HUDEP-2 (cell line): ENCODE data around the gene OR2C3.
"Not testable (repeated sequence)": the region's sequence is repeated elsewhere in the genome, so short reads cannot be mapped to it uniquely, and the experiment has no call there.

Source experiments
- DNase-seq, 76 experiments: peaks; one replicate each; lab custom pipeline; 2025; ENCODE audit not compliant: unreplicated experiment in 76 of 76; lab: John Stamatoyannopoulos, UW

OR2C3 gene

DNA sequence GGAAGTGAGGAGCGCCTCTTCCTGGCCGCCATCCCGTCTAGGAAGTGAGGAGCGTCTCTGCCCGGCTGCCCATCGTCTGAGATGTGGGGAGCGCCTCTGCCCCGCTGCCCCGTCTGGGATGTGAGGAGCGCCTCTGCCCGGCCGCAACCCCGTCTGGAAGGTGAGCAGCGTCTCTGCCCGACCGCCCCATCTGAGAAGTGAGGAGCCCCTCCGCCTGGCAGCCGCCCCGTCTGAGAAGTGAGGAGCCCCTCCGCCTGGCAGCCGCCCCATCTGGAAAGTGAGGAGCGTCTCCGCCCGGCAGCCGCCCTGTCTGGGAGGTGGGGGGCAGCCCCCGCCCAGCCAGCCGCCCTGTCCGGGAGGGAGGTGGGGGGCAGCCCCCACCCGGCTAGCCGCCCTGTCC lies 14.4 kb downstream of the OR2C3 start:
- not testable (repeated sequence) for DNase-seq

DNA sequence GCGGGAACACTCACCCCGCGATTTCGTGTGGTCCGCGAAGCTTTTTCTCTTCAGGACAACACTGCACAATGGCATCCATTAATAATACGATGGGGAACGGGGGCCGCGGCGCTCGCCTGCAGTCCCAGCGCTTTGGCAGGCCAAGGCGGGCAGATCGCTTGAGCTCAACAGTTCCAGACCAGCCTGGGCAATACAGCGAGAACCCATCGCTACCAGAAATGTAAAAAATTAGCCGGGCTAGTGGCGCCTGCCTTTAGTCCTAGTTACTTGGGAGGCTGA lies 17.7 kb downstream of the OR2C3 start:
- no peak for DNase-seq

DNA sequence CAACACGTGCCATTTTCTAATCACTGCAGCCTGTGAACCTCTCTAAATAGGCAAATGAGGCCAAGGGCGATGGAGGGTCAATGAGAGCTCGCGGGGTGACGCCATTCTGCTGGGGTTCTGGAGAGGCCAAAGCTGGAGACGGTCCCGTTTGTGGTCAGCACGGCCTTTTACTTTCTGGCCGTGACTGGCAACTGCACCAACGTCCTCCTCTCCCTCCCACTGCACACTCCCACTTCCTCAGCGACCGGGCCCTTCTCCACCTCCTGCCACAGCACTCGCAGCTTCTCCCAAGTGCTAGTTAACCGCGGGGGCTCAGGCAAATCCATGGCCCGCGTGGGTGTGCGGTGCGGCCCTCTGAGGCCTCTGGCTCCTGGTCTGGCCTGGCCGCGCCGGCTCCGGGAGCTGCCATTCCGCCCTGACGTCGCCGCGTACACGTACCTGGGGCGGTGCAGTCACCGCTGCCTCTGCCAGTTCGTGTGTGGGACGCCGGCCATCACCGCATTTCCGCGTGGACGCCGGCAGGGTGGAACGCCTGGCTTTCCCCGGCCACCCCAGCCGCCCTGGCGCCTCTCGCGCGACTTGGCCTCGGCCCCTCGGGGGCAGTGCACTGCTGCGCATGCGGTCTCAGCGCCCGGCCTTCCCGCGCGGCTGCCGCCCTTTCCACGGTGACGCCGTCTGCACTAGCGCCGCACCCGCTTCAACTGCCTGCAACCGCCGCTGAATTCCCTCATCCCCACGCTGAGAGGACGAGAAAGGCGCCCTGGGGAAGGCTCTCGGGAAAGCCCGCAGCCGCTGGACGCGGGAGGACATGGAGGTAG lies 18.2 kb downstream of the OR2C3 start:
- DNase-seq = no peak

DNA sequence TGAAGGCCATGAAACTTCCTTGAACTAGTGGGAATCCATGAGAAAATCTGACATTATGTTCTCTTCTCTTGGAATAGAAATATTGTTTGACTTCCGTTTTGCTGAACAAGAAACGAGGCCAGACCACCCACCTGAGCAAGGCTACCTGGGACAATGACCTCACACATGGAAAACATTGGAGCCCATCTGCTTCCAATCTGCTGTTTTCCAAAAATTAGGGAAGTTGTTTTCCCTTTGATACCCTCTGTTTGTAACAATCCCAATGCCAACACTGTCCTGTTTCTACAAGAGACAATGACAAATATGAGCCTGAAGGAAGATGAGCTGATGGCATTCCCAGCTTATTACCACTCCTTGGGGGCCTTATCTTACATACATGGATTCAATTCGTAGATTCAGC lies 29.4 kb downstream of the OR2C3 start:
- DNase-seq = no peak

DNA sequence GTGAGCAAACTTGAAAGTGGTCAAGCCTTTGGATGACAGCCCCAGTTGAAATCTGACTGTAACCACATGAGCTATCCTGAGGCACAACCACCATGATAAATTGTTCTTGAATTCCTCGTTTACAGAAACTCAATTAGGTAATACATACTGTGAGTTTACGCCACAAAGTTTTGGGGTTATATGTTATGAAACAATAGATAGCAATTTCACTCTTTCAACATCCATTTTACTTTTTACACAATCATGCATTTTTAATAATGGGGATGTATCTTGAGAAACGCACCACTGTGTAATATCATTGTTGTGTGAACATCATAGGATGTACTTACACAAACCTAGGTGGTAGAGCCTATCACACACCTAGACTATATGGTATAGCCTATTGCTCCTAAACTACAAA lies 35.4 kb downstream of the OR2C3 start:
- no peak for DNase-seq

DNA sequence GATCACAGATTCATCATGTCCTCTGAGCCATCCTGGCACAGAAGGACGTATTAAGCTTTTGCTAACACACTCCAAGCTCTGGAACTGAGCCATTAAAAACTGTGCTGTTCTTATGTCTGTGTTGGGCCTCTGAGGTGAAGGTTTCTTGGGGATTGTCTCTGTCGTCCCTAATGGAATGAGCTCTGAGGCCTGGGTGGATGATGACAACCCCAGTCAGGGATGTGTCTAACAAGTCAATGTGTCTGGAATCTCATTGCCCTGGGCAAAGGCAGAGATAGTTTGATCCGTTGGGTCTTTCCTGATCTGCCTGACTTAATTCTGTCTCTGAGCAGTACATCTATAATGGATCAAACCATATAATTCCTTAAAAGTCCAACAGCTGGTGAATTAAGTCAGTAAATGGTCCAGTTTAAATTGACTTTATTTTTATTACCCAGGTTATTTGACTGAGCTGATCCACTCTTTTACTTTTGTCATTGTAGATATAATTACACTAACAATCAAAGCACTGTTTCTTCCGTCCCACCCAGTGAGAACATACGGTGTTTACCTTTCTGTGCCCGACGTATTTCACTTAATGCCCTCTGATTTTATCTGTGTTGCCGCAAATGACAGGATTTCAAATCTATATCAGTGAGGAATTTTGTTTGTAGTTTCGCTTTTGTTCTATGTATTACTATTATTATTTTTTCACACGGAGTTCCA lies 39.5 kb downstream of the OR2C3 start:
- no peak for DNase-seq

DNA sequence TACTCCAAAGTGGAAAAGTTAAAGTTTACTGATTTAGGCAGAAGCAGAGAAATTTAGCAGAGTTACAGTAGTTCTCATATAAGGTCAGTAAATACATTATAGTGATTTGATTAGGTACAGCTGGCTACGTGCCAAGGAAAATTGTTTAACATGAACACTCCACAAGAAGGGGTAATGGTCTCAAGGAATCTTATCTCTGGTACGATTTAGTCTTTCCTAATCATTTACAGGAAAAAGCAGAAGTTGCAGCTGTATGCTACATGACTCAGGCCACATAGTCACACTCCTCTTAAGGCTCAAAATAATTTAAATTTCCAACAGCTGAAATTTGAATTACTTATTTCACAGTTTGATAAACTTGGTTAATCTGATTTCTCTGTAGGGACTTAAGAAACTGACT lies 41.5 kb downstream of the OR2C3 start:
- DNase-seq = peak in 7 of 76 experiments; percentile 1 to 36 (median 16)

DNA sequence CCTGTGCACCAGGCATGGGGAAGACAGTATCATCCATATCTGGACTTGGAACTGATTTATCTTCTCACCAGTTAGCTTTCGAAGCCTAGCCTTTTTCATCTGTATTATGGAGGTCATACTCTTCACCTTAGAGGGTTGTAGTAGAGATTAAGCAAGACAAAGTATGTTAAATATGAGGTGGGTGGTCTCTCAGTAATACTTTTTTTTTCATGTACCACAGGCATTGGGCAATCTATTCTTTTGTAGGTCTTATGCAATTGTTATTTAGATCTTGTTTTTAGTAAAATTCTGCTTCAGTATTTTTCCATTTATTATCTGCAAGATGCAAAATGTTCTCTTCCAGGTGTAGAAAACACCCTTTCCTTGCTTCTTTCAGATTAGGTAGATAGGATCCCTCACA lies 43.1 kb downstream of the OR2C3 start:
- no peak for DNase-seq

DNA sequence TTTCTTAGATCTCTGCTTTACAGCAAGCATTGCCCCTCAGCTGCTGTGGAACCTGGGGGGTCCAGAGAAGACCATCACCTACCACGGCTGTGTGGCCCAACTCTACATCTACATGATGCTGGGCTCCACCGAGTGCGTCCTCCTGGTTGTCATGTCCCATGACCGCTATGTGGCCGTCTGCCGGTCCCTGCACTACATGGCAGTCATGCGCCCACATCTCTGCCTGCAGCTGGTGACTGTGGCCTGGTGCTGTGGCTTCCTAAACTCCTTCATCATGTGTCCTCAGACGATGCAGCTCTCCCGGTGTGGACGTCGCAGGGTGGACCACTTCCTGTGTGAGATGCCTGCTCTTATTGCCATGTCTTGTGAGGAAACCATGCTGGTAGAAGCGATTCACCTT lies 44.9 kb downstream of the OR2C3 start:
- DNase-seq = no peak

DNA sequence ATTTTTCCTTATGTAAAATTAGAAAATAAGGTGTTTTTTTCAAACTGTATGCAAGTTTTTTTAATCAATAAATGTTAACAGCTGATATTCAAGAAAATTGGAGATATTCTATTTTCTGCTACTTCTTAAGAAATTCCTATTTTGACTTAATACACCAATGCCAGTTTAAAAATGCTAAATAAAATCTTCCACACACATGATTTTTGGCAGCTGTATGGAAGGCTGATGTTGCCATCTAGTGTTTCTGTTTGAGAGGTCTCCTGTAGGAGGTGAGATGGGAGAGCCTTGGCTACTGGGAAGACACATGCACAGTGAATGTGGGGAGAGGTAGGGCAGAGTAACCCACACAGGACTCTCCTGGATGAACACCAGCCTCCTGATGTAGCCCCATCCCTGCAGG lies 49.2 kb downstream of the OR2C3 start:
- DNase-seq = peak in 11 of 76 experiments; percentile 1 to 49 (median 25)

DNA sequence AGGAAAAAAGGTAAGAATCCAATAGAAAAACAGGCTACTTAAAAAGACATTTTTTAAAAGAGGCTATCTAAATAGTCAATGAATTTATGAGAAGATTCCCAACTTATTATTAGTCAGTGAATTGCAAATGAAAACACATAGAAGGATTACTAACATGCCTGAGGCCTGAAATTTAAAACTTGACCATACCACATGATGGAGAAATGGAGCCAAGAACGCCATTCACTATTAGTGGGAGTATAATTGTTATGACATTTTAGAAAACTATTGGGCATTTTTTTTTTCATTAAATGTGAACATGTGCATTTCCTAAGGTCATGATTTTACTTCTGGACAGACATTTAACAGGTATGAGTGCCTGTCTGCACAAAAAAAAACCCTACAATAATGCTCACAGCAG lies 53.5 kb downstream of the OR2C3 start:
- no peak for DNase-seq

DNA sequence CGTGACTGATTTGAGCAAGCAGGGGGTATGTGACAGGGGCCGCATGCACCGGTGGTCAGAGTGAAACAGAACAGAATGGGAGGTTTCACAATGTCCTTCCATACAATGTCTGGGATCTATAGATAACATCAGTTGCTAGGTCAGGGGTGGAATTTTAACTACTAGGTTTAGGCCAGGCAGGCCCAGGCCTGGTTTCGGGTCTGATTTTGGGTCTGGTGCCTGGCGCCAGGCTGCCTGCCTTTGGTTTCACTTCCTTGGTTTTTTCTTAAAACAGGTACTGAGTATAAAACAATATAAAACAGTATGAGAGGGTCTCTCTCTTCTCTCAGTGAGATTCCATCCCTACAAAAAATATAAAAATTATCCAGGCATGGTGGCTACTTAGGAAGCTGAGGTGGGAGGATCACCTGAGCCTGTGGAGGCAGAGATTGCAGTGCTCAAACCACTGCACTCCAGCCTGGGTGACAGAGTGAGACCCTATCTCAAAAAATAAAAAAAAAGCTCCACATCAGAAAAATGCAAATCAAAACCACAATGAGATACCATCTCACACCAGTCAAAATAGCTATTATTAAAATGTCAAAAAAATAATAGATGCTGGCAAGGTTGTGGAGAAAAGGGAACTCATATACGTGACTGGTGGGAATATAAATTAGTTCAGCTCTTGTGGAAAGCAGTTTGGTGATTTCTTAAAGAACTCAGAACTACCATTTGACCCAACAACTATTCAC lies 59.7 kb downstream of the OR2C3 start:
- not testable (repeated sequence) for DNase-seq

DNA sequence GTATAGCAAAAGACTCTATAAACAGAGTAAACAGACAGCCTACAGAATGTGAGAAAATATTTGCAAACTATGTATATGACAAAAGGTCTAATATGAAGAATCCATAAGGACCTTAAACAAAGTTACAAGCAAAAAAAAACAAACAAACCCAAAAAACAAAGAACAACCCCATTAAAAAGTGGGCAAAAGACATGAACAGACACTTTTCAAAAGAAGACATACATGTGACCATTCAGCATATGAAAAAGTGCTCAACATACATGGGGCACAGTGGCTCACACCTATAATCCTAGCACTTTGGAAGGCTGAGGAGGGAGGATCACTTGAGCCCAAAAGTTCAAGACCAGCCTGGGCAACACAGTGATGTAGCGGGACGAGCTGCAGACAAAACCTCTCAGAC lies 60.4 kb downstream of the OR2C3 start:
- DNase-seq = no peak
